Astrocyte of the cerebellum (primary cell): Measurements from ENCODE around the gene RBBP7.

ENCODE experiments used
- DNase-seq: peaks from one replicate; pipeline ENCODE4 v3.0.0-alpha.2; 2011; ENCODE audit warnings: low read depth
- H3K4me3 ChIP-seq: 2 replicates; pipeline ENCODE4 v1.5.1; 2011; ENCODE audit warnings: mild to moderate bottlenecking, low read depth, low read length, moderate library complexity
- CTCF ChIP-seq: IDR thresholded peaks from 2 replicates; pipeline ENCODE4 v1.5.1; 2012; ENCODE audit warnings: low read length, low read depth, moderate library complexity, mild to moderate bottlenecking; ENCODE audit errors: missing control alignments
- in situ Hi-C: cut with HindIII; loops from 2 replicates; pipeline ENCODE4 v1.10.0; 2017; ENCODE audit warnings: low sequenced_read_pairs

The RBBP7 gene

GRCh38 chrX:16839852-16840460 is 30.2 kb downstream of the RBBP7 start:
- TF ChIP-seq CTCF: no peak
- no peak for DNase-seq
- H3K4me3 ChIP-seq: no peak overlapping the region
- in situ Hi-C loops: no loop called here

GRCh38 chrX:16839219-16839851 is 30.8 kb downstream of the RBBP7 start:
- H3K4me3 ChIP-seq: no peak overlapping the region

GRCh38 chrX:16838202-16839066 is 31.7 kb downstream of the RBBP7 start:
- DNase-seq: peak; percentile 49
- no peak for TF ChIP-seq CTCF
- in situ Hi-C loops: no loop called here
- no peak overlapping the region for H3K4me3 ChIP-seq

More at GRCh38 chrX:16839219-16839851, 30.8 kb downstream of the RBBP7 start:
- DNase-seq: no peak
- TF ChIP-seq CTCF: no peak
- in situ Hi-C loops: no loop called here

GRCh38 chrX:16836371-16836770 is 33.8 kb downstream of the RBBP7 start:
- in situ Hi-C loops: no loop called here
- DNase-seq: no peak
- TF ChIP-seq CTCF: peak; percentile 41

GRCh38 chrX:16834806-16835205 is 35.4 kb downstream of the RBBP7 start:
- no peak overlapping the region for H3K4me3 ChIP-seq
- peak; percentile 66 for DNase-seq
- no peak for TF ChIP-seq CTCF
- in situ Hi-C loops: no loop called here

More at GRCh38 chrX:16836371-16836770, 33.8 kb downstream of the RBBP7 start:
- H3K4me3 ChIP-seq: no peak overlapping the region

- DNase-seq: no peak
- in situ Hi-C loops: no loop called here
- TF ChIP-seq CTCF: no peak
- no peak overlapping the region for H3K4me3 ChIP-seq
Measured at GRCh38 chrX:16832301-16832700, 37.9 kb downstream of the RBBP7 start.
